Mesodermal cell (in vitro differentiated cells): ENCODE measurements around the gene FAM193B.

Experiments
- H3K27ac ChIP-seq: 2 replicates; pipeline ENCODE4 v1.7.0; 2013; ENCODE audit warnings: mild to moderate bottlenecking, low read depth, low read length, moderate library complexity; ENCODE audit not compliant: severe bottlenecking
- H3K36me3 ChIP-seq: 2 replicates; pipeline ENCODE4 v1.7.1; 2013; ENCODE audit warnings: mild to moderate bottlenecking, low read length, moderate library complexity; ENCODE audit not compliant: control insufficient read depth, insufficient read depth
- H3K4me1 ChIP-seq: one replicate; pipeline ENCODE4 v1.7.1; 2013; ENCODE audit warnings: mild to moderate bottlenecking, low read length; ENCODE audit not compliant: insufficient read depth, control insufficient read depth, poor library complexity, severe bottlenecking
- H3K4me3 ChIP-seq: 2 replicates; pipeline ENCODE4 v1.7.0; 2013; ENCODE audit warnings: low read length, control low read depth, mild to moderate bottlenecking; ENCODE audit not compliant: insufficient read depth, poor library complexity, severe bottlenecking; ENCODE audit errors: extremely low read depth
- H3K9me3 ChIP-seq: 2 replicates; pipeline ENCODE4 v1.7.1; 2013; ENCODE audit warnings: mild to moderate bottlenecking, low read length, moderate library complexity; ENCODE audit not compliant: control insufficient read depth
- WGBS, 2 experiments: methylation state at CpG; one replicate each; pipeline ENCODE4 v1.1.5; 2013; ENCODE audit warnings: missing lambda C conversion rate in 2 of 2; ENCODE audit not compliant: insufficient coverage in 2 of 2; 5-methylcytosine and 5-hydroxymethylcytosine counted together

Gene FAM193B

DNA sequence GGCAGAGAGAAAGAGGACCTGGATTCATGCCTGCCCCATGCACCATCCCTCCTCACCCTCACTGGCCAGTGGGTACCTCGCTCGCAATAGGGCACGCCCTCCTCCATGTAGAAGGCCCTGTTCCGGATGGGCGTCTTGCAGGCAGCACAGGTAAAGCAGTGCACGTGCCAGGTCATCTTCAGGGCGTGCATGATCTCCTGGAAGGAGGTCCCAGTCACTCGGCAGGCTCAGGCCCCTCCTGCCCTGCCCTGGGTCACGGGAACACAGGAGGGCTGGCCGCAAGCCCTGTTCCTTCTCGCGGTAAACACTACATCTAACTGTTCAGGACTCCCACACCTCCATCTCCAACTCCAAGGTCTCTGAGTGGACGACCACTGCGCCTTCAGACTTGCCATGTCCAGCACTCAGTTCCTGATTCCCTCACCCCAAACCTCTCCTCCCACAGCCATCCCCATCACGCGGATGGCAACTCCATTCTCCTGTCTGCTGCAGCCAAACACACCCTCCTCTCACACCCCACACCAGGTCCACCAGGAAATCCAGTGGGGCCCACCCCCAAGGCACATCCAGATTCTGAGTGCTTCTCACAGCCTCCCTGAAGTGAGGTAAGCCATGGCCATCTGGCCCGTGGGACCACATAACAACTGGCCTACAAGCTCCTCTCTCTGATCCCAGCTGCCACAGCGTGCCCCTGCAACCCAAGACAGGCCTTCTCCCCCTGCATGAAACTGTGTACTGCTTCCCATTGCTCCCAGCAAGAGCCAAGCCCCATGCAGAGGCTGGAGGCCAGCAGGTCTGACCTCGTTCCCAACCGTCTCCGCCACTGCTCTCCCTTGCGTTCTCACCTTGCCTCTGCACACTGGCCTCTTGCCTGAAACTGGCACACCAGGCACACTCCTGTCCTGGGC lies 70.1 kb downstream of the FAM193B start:
- H3K4me3 ChIP-seq, result no peak overlapping the region
- no peak overlapping the region for H3K27ac ChIP-seq
- H3K36me3 ChIP-seq, result peaks cover 83% of the 10 kb centered on the region
- peaks cover 5% of the 10 kb centered on the region for H3K4me1 ChIP-seq
- no peaks in the 10 kb centered on the region for H3K9me3 ChIP-seq
- 94 to 97% methylated on average over 22 of the region's 22 CpGs for WGBS, 2 experiments

DNA sequence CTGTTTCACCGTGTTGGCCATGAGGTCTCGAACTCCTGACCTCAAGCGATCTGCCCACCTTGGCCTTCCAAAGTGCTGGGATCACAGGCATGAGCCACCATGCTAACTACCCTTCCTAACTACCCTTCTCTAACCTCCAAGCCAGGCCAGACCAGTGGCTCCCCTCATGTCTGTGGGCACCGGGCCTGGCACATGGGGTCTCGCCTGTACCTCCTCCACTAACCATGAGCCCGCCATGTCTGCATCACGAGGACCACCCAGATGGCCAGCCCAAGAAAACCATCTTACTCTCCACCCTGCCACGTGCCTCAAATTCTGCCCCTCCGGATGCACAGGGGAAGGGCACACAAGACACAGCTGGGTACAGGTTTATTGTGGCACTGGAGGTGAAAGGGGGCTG lies 71.3 kb downstream of the FAM193B start:
- no peak overlapping the region for H3K4me3 ChIP-seq

DNA sequence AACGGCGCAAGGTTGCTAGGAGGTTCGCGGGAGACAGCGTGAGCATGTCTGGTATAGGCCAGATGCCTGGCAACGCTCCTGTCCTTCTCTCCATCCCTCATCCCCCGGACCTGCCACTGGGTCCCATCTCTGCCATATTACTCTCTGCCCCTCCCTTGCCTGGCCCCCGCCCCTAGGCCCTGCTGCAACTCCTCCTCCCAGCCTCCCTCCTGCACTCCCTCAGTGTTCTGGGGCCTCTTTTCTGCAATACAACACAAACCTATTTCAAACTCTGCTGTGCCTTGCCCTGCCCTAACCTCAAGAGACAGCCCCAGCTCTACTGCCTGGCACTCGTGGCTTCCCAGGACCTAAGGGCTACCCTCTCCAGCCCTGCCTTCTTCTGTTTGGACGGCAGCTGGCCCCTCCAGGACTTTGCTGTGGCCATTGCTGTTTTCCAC lies 72.0 kb downstream of the FAM193B start:
- 88 to 99% methylated on average over 10 of the region's 10 CpGs for WGBS, 2 experiments
- H3K36me3 ChIP-seq, result peaks cover 71% of the 10 kb centered on the region

More for the DNA sequence above, 71.3 kb downstream of the FAM193B start:
- Histone ChIP-seq H3K27ac (no peak overlapping the region), H3K4me1 (peaks cover 5% of the 10 kb centered on the region), H3K9me3 (no peaks in the 10 kb centered on the region), H3K36me3 (peaks cover 77% of the 10 kb centered on the region)
- 96 to 98% methylated on average over 7 to 8 of the region's 9 CpGs for WGBS, 2 experiments

DNA sequence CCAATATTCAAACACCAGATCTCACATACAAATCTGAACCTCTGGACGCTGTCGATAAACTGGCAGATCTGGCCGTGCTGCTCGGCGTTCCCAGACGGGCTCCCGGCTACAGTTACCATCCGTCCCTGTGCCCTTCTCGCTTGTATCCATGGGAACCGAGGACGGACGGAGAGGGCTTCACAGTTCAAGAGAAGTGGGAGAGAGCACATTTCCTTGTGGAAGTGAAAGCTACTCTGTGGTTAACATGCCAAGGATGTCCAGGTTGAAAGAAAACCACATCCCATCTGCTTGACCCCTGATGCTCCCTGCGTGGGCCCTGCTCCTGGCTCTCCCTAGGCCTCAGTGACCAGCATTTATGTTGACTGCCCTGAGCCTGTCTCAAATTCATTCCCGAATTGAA lies 74.6 kb downstream of the FAM193B start:
- Histone ChIP-seq H3K36me3 (peaks cover 48% of the 10 kb centered on the region), H3K4me3 (no peak overlapping the region), H3K4me1 (peaks cover 14% of the 10 kb centered on the region), H3K9me3 (no peaks in the 10 kb centered on the region), H3K27ac (peak overlapping the region; percentile 37)
- 91 to 92% methylated on average over 13 to 14 of the region's 14 CpGs for WGBS, 2 experiments

More for the DNA sequence above, 72.0 kb downstream of the FAM193B start:
- H3K27ac ChIP-seq, result no peak overlapping the region
- peaks cover 5% of the 10 kb centered on the region for H3K4me1 ChIP-seq
- no peaks in the 10 kb centered on the region for H3K9me3 ChIP-seq
- H3K4me3 ChIP-seq, result no peak overlapping the region

DNA sequence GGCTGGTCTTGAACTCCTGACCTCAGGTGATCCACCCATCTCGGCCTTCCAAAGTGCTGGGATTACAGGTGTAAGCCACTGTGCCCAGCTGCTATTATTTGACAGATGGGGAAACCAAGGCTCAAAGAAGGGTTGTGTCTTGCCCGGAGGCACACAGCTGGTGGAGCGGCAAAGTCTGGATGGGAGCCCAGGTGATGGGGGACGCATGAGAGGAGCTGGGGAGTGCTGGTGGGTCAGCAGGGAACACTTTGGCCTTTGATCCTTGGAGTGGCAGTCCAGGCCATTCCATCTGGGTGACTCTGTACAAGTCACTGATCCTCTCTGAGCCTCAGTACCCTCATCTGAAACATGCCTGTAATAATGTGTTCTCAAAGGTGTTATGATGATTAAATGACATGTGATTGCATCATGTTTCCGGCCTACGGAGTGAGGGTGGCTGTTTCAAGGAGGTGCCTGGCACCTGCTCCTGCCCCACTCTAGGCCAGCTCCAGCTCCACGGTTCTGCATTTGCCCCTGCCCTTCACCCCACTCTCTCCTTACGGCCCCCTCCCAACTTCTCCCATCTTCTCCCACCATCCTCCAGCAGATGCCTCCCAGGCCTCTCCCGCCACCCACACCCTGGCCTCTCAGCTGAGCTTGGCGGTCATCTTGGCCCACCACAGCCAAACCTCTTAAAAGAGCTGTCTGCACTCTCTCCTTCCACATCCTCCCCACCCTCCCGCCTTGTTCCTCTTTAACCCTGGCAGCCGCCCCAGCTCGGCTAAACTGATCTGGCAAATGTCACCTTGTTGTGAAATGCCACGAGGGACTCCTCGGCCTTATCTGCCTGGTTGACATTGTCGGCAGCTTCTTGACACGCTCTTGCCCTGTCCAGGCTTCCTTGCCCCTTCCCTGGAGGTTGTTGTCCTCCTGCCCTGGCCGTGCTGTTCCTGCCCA lies 75.4 kb downstream of the FAM193B start:
- peaks cover 22% of the 10 kb centered on the region for H3K4me1 ChIP-seq
- H3K4me3 ChIP-seq, result no peak overlapping the region
- peak overlapping the region; percentile 37 for H3K27ac ChIP-seq
- H3K9me3 ChIP-seq, result no peaks in the 10 kb centered on the region
- peaks cover 41% of the 10 kb centered on the region for H3K36me3 ChIP-seq
- 84% methylated on average over 17 of the region's 18 CpGs for WGBS, 2 experiments

DNA sequence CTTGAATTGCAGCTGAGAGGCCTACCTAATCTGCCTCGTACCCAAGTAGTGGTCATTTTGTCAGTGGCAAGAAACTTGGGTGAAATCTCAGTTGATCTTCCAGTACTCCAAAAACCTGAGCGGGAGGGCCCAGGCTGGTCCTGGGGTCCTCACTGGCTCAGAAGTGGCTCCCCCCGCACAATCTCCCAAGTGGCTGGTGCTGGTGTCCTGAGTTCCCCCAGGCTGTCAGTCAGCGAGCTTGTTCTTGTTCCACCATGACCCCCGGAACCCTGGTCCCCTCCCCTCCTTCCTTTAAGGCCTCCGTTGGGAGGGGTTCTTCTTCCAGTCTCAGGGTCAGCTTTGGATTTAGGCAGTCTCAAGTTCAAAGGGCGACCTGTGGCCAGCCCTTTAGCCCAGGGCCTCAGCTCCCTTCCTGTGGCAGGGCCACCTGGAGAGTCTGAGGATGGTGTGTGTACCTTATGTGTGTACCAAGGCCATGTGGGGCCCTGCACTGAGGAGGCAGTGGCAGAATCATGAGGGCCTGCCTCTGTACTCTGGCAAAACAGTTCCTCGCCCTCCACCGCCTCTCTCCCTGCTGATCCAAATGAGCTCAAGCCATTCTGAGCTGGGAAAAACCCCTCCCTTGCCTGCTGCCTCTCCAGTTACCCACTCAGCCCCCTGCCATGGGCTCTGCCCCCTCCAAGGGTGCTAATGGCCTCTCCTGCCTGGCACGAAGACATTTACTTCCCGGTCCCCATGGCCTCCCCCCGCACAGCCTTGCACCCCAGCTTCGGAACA lies 76.5 kb downstream of the FAM193B start:
- Histone ChIP-seq H3K27ac (peak overlapping the region; percentile 1), H3K4me1 (peaks cover 23% of the 10 kb centered on the region), H3K4me3 (no peak overlapping the region), H3K36me3 (peaks cover 30% of the 10 kb centered on the region), H3K9me3 (no peaks in the 10 kb centered on the region)
- WGBS, 2 experiments, result 94 to 95% methylated on average over 8 to 9 of the region's 13 CpGs

DNA sequence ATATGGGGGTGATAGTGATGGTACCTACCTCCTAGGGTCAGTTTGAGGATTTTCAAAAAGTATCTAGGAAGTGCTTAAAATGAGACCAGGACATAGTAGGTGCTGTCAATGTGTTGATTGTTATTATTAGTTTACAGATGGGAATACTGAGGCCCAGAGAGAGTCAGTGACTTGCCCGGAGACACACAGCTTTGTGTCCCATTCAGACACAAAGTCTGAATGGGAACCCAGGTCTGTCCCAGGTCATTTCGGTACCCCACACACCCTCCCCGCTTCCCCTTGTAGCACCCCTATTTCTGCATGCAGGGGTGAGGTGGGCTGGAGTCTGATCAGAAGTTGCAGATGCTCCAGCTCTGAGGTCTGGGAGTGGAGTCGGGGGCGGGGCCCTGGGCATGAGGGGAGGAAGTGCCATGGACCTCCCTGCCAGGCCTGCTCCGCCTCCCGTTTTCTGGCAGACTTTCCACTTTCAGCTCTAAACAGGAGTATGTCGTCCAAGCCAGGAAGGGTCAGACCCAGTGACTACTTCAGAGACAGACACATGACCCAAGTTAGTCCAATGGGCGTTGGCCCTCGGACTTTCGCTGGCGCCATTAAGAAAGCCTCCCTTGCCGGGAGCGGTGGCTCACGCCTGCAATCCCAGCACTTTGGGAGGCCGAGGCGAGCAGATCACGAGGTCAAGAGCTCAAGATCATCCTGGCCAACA lies 77.7 kb downstream of the FAM193B start:
- Histone ChIP-seq H3K27ac (no peak overlapping the region), H3K4me1 (peaks cover 29% of the 10 kb centered on the region), H3K36me3 (peaks cover 23% of the 10 kb centered on the region), H3K9me3 (no peaks in the 10 kb centered on the region), H3K4me3 (no peak overlapping the region)
- 83 to 88% methylated on average over 15 to 17 of the region's 18 CpGs for WGBS, 2 experiments

DNA sequence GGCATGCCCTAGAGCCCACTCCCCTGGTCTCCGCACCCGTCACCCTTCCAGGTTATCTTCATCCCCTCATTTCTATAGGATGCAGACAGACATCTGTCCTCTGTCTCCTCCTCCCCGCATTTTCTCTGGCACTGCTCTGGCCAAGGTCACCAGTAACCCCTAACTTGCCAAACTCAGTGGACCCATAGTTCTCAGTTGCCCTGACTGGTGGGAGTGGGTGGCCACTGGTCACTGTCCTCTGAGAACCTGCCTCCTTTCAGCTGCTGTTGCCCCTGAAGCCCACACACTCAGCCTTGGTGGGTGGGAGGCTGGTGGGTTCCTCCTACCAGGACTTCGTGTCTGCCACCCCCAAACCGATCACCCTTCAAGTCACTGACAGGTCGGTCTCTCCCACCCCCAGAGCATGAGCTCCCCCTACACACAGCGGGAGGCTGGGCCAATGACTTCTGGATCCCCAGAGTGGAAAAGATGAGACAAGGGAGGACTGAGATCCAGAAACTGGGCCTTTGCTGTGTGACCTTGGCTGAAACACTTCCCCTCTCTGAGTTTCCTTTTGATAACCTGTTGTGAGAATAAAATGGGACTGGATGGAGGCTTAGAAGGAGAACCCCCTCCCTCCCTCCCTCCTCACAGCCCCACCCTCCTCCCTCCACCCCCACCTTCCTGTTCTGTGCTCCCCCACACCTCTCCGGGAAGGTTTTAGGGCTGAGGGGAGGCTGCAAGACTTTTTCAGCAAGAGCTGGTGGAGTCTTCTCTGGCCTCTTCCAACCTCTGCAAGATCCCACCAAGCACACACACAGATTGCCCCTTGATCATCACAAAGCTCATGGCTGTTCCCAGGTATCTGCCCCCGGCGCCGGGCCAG lies 78.6 kb downstream of the FAM193B start:
- no peak overlapping the region for H3K27ac ChIP-seq
- H3K4me3 ChIP-seq, result no peak overlapping the region
- 82 to 91% methylated on average over 2 to 3 of the region's 11 CpGs for WGBS, 2 experiments
- peaks cover 37% of the 10 kb centered on the region for H3K4me1 ChIP-seq
- peaks cover 29% of the 10 kb centered on the region for H3K36me3 ChIP-seq
- no peaks in the 10 kb centered on the region for H3K9me3 ChIP-seq

DNA sequence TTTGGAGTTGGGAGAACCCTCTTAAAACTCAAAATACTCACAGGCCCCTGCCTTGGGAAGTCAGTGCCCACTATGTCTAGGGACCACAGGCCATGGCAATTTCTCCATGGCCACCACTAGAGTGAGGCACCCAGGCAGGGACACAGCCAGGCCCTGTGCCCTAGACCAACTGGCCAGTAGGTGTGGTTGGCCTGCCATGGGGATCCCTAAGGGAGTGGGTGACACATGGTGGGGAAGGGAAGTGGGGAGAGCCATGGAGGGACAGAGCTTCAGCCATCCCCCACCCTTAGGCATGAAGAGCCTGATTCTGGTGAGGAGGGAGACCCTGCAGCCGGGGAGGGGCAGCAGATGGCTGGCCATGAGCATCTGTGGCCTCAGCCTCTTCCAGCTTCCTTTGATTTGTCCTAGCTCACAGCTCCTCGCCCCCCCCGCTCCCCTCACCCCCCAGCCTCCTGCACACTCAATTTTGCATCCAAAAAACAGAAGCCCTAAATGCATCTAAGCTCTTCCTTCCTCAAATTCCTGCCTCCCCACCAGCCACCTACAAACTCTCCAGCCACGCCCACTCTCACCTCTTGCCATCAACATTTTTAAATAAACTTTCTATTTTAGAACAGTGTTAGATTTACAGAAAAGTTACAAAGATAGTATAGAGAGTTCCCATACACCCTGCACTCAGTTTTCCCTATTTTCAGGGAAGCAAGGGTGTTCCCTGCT lies 79.4 kb downstream of the FAM193B start:
- Histone ChIP-seq H3K9me3 (no peaks in the 10 kb centered on the region), H3K27ac (no peak overlapping the region), H3K4me1 (peaks cover 42% of the 10 kb centered on the region), H3K36me3 (peaks cover 32% of the 10 kb centered on the region), H3K4me3 (no peak overlapping the region)
- 60 to 69% methylated on average over 1 to 3 of the region's 4 CpGs for WGBS, 2 experiments
